RWPE1 (cell line): ENCODE results near the gene PLA2G2D.

Source experiments
- CTCF ChIA-PET: fragments of 350-600 bp; sonication (Branson Sonifier 250); formaldehyde crosslinking; extraction: SDS; loops from one replicate; lab custom pipeline; 2021; lab: Yijun Ruan, JAX
- POLR2A ChIA-PET: fragments of 400-600 bp; formaldehyde crosslinking; extraction: SDS; loops from one replicate; lab custom pipeline; 2020; ENCODE audit warnings: antibody characterized with exemption; ENCODE audit not compliant: low non-redundant PET; lab: Yijun Ruan, JAX
- DNase-seq: peaks from one replicate; pipeline ENCODE4 v3.0.0; 2012; ENCODE audit warnings: low spot score
- H3K27ac ChIP-seq: fragments of 450-650 bp; 2 replicates; pipeline ENCODE4 v1.5.1; 2017
- TF ChIP-seq, protein P1 (sequence below): fragments of 450-650 bp; conservative IDR thresholded peaks from 2 replicates; pipeline ENCODE4 v1.5.1; 2017; ENCODE audit warnings: low read depth, mild to moderate bottlenecking

The PLA2G2D gene

GRCh38 chr1:20105856-20106255 lies 13.5 kb downstream of the PLA2G2D start:
- CTCF ChIA-PET, result no interaction called here
- DNase-seq, result no peak
- TF ChIP-seq, protein P1, sequence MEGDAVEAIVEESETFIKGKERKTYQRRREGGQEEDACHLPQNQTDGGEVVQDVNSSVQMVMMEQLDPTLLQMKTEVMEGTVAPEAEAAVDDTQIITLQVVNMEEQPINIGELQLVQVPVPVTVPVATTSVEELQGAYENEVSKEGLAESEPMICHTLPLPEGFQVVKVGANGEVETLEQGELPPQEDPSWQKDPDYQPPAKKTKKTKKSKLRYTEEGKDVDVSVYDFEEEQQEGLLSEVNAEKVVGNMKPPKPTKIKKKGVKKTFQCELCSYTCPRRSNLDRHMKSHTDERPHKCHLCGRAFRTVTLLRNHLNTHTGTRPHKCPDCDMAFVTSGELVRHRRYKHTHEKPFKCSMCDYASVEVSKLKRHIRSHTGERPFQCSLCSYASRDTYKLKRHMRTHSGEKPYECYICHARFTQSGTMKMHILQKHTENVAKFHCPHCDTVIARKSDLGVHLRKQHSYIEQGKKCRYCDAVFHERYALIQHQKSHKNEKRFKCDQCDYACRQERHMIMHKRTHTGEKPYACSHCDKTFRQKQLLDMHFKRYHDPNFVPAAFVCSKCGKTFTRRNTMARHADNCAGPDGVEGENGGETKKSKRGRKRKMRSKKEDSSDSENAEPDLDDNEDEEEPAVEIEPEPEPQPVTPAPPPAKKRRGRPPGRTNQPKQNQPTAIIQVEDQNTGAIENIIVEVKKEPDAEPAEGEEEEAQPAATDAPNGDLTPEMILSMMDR, result no peak
- no peak overlapping the region for H3K27ac ChIP-seq
- POLR2A ChIA-PET, result no interaction called here

GRCh38 chr1:20102875-20103274 lies 16.5 kb downstream of the PLA2G2D start:
- TF ChIP-seq, protein P1, result no peak
- ChIA-PET POLR2A (no interaction called here), CTCF (interaction anchor here (2.2 kb wide), 1 partner anchor 49 kb away, joined by 14 read pairs; no protein-coding TSS in a partner anchor)
- no peak overlapping the region for H3K27ac ChIP-seq
- peak; percentile 33 for DNase-seq

DNA sequence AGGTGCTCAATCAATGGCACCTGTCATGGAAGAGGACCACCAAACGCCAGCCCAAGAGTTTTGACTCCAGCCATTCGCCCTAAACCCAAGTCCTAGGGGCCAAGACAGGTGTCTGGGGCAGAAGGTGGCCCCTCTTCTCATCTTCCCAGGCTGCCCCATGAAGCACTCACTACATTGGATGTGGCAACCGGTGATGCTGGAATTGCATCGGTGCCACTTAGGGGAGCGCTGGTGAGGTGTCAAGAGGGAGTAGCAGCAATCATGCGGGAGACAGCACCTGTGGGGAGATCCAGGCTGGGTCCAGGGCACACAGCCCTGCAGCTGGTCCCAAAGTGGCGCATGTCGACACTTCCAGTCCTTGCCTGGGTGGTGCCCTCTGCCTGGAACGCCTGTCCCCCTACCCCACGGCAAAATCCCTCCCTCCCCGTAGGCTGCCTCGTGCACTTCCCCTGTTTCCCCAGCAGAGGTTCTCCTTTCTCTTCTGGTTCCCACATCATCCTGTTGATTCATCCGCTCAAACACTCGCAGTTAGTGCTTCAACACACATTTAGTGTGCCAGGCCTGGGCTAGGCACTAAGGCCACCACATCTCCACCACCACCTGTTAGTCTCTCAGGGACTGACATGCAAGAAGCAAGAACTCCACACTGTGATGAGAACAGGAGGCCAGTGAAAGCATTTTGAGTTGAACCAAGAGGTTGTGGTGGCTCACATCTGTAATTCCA lies 18.5 kb downstream of the PLA2G2D start:
- ChIA-PET CTCF (interaction anchor here (0.7 to 1.0 kb wide), 2 partner anchors 32 to 312 kb away, joined by 3 read pairs; no protein-coding TSS in a partner anchor), POLR2A (no interaction called here)
- DNase-seq, result peak; percentile 67
- TF ChIP-seq, protein P1, result peak; percentile 42
- H3K27ac ChIP-seq, result no peak overlapping the region

GRCh38 chr1:20099533-20099932 lies 19.8 kb downstream of the PLA2G2D start:
- no peak for DNase-seq
- ChIA-PET POLR2A (no interaction called here), CTCF (interaction anchor here (0.6 kb wide), 1 partner anchor 138 kb away, joined by 3 read pairs; no protein-coding TSS in a partner anchor)
- TF ChIP-seq, protein P1, result no peak
- H3K27ac ChIP-seq, result no peak overlapping the region

DNA sequence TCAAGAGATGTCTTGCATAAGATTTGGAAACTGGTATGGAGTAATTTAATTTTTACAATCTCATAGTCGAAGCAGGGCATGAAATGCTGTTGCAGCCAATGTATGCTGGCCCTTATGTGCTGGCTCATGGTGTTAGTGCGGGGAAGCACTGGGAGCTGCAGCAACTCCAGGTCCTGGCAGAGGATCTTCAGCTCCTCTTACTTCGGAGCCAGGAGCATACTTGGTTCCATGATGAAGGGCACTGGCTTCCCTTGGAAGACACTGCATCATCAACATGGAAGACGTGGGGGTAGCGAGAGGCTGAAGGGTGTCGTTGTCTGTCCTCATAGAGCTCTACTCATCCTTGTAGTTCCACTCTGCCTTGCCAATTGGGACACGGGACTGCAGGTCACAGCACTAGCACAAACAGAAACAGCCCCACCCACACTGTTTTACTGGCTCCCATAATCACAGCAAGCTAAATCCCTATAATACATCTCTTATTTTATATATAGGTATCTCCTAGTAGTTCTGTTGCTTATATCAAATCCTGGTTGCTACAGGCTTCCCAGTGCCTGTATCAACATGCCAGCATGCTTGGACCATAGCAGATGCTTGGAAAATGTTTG lies 22.4 kb downstream of the PLA2G2D start:
- CTCF ChIA-PET, result interaction anchor here (0.6 to 1.8 kb wide), 2 partner anchors 55 to 210 kb away, joined by 3 to 13 read pairs; no protein-coding TSS in a partner anchor

More for the DNA sequence above, 22.4 kb downstream of the PLA2G2D start:
- TF ChIP-seq, protein P1, result no peak
- H3K27ac ChIP-seq, result no peak overlapping the region
- POLR2A ChIA-PET, result no interaction called here
- DNase-seq, result no peak
